IPS-NIHi11 (cell line): ENCODE results near the gene RNF41.
"Not testable (repeated sequence)": the region's sequence is repeated elsewhere in the genome, so short reads cannot be mapped to it uniquely, and the experiment has no call there.

Experiments
- DNase-seq: peaks from one replicate; pipeline ENCODE4 v3.0.0; 2012; ENCODE audit warnings: mixed read lengths, low spot score

Gene RNF41

DNA sequence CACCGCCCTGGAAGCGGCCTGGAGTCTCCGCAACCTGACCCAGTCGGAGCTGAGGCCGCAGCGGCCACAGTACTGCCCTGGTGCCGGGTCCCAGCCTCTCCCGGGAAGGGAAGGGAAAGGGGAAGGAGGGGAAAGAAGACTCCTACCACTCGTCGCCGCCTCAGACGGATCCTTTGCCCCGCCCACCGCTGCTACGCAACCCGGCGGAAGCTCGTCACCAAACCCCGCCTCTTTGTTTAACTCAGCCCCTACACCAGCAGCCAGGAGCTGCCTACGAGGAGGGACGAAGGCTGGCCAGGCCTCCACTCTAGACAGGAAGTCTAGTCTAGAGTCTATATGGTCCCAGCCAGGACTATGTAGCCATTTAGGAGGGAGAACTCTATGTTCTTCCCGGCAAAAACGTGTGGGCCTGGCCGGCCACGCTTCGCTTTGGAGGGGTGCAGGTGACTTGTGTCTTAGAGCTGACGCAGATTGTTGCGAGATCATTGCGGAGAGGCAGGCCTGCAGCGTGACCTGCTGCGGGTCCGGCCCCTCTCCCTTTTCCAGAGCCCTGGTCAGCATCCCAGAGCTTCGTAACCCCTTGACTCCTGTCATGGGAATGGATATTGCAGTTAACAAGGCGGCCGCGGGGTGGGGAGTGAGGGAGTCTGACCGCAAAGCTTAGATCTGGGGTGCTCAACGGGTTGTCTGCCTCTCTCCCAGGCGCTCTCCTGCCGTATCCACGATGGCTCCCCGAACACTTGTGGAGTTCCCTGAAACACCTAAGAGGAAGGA lies at the start of gene RNF41:
TSS of gene RNF41 (minus strand) at position 166 of the 774 bp plus-strand sequence. CDS start 7,875 bp downstream, outside the sequence.
- peak; percentile 96 for DNase-seq

GRCh38 chr12:56271031-56271430 lies 49.3 kb upstream of the RNF41 start:
- DNase-seq = peak; percentile 65

GRCh38 chr12:56267443-56268071 lies 45.8 kb upstream of the RNF41 start:
- DNase-seq = peak; percentile 59

DNA sequence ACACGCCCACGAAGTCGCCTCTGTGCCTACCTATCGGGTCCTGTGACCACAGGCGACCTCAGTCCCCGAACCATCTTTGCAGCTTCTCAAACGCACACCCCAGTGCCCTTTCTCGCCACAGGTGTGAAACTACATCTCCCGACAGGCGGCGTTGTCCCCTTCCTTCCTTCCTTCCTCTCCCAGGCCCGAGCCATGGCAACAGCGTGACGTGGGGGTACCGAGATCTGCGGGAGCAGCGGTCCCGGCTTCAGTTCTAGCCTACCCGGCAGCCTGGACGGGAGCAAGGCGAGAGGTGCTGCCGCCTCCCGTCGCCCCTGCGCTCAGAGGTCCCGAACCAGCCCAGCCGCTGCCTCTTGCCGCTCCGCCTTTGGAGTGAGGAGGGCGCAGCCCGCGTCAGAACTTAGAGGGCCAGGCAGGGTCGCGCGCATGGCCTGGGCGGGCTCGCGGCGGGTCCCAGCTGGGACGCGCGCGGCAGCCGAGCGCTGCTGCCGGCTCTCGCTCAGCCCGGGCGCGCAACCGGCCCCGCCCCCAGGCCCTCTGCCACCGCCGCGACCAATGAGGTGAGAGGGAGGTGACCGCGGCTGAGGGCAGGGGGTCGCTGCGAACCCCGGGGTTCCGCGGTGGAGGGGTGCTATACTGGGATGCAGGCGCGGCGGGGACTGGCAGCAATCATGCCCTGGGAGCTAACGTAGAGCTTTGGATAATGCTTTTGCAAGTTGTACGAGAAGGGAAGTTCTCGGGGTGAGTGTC lies 45.1 kb upstream of the RNF41 start, which contains the start of gene COQ10A:
TSS of gene COQ10A (plus strand) at position 250 of the 750 bp plus-strand sequence. CDS start at position 427, 177 bp downstream.
- peak; percentile 100 for DNase-seq

GRCh38 chr12:56266068-56266692 lies 44.5 kb upstream of the RNF41 start:
- DNase-seq = not testable (repeated sequence)

DNA sequence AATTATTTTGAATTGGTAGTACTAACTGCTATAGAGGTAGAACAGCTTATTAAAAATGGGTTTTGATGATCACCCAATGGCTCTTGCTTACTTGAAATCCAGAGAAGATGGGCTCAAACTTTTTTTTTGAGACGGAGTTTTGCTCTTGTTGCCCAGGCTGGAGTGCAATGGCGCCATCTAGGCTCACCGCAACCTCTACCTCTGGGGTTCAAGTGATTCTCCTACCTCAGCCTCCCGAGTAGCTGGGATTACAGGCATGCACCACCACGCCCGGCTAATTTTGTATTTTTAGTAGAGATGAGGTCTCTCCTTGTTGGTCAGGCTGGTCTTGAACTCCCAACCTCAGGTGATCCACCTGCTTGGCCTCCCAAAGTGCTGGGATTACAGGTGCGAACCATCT lies 41.2 kb upstream of the RNF41 start:
- not testable (repeated sequence) for DNase-seq

DNA sequence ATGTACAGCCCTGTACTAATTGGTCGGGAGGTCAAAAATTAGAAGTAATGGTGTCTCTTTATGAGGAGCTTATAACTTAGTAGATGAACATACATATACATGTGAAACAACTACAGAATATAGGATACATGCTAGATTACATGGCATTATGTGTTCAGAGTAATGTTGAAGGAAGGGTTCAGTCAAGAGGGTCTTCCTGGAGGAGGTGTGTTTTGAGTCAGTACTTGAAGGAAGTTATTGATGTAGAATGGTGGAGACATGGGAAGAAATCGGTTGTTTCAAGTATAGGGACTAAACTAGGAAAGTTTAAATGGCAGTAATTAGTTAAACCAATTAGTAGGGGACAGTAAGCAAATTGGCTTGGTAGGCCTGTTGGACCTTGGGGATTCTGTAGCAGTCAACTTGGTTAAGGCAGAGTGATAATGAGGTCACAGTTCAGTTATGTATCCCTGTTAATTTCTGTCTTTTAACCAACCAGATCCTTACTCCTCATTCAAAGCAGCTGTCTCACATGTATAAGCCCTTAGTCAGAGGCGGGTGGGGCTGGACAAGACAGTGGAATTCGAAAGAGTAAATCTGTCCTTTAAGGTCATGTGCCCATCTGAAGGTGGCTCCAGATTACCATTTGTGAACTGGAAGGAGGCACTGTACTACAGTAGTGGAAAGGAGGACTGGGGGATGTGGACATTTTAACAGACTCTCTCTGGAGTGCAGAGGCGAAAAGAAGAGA lies 39.9 kb upstream of the RNF41 start:
- DNase-seq = no peak

DNA sequence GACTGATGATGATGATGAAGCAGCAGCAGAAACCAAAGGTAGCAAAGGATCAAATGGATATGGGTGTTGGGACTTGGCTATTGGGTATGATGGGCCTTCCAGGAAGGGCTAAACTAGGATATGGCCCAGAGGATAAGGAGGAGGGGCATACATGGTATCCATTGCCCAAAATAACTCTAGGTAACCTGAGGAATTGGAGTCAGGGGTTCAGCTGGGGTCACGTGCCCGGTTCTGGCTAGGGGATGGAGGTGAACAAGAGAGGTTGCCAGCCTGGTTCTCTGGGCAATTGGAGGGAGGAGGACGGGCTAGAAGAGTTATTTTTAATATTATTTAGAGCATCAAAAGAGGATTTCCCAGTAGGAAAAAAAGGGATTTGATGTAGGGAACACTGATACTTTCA lies 39.2 kb upstream of the RNF41 start:
- DNase-seq = no peak

DNA sequence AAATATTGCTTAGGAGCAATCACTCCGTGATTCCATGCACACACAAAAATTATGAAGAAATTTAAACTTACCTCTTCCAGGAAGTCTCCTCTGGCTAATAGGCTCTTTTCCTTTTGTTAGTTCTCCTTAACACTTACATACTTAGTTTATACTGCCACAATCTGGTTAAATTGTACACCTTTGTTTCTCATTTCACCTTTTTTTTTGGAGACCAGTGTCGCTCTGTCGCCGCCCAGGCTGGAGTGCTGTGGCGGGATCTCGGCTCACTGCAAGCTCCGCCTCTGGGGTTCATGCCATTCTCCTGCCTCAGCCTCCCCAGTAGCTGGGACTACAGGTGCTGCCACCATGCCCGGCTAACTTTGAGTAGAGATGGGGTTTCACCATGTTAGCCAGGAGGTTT lies 38.7 kb upstream of the RNF41 start:
- DNase-seq = no peak

GRCh38 chr12:56258820-56259183 lies 37.1 kb upstream of the RNF41 start:
- no peak for DNase-seq

DNA sequence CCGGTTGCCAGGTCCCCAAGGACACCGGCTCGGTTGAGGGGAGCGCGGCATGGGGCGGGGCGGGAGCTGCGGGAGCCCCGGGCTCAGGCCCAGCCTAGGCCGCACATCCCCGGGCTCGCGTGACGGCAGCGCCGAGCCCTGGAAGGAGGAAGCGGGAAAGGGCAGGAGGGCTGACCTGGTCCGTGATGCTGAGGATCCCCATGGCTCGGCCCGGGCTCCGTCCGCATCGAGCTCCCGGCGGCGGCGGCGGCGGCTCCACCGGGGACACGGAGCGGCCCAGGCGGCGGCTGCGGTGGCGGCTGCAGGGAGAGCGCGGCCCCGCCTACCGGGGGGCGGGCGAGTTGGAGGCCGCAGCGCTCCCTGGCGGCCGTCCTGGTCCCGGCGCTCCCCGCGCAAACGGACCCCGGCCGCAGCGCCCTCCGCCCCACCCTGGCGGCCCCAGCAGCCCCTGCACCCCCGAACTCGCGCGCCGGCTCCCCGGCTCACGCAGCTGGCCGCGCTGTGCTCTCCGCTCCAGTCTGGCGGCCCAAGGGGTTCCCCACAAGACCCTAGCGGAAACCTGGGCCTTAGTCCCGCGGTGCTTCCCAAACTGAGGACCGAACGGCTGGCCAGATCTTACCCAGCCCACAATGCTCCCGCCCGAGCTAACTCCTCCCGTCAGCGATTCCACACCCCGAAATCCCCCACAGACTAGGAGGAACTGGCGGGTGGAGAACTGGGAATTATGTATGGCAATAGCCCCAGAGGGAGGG lies 36.5 kb upstream of the RNF41 start, which contains the start of gene ANKRD52:
TSS of gene ANKRD52 (minus strand) at position 317 of the 752 bp plus-strand sequence. CDS start at position 202, 115 bp downstream.
- peak; percentile 98 for DNase-seq

DNA sequence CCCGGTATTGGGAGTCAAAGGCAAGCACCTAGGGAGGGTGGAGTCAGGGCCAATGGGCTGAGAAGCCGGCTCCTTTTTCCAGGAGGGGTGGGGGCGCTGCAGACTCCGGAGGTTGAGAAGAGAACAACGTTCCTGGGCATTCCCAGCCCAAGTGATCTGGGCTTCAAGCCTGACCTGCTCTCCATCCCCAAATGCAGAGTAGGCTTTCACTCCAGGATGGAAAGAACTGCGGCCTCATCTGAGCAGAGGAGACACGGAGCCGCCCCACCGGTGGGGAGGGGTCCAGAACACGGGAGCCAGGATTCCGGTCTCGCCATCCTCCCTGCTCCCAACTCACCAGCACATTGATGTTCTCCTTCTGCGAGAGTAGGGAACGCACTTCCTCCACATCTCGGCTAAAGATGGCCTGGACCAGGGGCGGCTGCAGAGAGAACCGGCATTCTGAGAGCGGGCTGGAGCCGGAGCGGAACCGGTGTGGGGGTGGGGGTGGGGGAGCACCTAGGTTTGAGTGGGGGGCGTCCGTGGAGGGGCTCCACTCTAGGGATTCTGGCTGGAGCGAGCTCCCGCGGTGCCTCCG lies 35.9 kb upstream of the RNF41 start:
- DNase-seq = peak; percentile 89

DNA sequence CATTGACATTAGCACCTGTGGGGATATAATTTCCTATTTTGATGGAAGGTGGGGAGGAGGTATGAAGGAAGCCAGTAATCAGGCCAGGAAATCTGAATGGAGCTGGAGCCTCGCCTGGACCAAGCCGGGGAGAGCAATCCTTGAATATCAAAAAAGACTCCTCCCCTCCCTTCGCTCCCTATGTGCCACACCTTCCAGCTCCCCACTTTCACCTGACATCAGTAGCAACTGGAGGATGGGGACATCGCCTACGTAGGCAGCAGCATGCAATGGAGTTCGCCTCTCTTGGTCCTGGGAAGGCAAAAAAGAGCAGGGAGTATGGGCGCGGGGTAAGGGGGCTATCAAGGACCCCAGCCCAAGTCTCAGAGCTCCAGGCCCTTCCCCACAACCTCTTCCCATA lies 35.3 kb upstream of the RNF41 start:
- DNase-seq = no peak

DNA sequence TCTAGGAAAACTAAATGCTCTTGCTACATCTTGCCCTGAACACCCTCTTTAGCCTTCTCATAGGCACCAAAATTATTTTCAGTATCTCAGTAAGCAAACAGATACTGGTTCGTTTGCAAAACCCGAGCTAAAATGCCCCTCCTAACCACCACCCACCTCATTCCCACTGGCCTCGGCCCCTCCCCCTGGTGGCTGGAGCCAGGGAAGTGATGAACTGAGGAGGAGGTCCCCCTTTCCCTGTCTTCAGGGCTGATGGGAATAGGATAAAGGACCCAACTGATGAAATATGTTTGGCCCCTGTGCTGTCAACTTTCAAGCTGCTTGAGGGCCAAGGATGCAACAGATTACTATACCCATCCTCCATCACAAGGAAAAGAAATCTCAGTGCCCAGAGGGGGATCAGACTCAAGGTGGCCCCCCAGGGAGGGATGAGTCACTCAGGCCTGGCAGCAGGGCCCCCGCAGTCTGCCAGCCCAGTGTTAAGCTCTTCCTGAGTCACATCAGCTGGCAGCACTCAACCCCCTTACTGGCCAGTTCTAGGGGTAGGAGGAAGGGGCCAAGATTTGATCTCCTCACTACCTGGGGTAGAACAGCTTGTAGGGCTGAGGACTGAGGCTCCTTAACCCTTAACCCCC lies 34.7 kb upstream of the RNF41 start:
- peak; percentile 59 for DNase-seq

GRCh38 chr12:56255671-56256070 lies 33.9 kb upstream of the RNF41 start:
- no peak for DNase-seq

GRCh38 chr12:56253091-56253490 lies 31.4 kb upstream of the RNF41 start:
- no peak for DNase-seq

DNA sequence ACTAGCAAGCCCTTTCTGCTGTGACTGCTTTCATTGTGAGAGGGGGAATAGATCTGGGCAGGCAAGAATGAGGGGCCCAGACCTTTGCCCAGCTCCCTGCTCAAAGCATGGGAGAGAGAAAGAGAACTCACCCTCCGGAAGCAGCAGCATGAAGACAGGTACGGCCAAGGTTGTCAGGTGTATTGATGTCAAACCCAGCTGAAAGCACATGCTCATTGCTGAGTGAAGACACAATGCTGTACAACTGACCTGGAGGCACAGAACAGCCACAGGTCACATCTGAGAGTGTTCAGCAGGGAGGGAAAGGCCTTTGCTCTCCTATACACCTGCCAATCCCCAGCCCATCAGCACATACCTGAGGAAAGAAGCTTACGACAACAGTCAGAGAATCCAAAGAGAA lies 30.9 kb upstream of the RNF41 start:
- DNase-seq = no peak

GRCh38 chr12:56248711-56249110 lies 27.0 kb upstream of the RNF41 start:
- no peak for DNase-seq

DNA sequence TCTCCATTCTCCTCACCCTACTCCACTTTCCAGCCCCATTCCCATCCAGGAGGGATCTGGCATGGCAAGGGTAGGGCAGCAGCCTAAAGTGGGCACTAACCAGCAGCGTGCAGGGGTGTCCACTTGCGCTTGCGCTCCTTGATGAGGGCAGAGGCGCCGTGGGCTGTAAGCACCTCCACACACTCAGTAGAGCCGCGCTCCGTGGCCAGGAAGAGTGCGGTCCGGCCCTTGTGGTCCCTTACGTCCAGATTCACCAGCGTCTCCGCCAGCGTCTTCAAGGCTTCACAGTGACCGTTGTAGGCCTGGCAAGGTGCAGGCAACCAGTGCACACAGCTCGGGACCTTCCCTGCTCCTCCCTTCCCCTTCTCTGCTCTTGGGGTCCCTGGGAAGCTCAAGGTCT lies 26.2 kb upstream of the RNF41 start:
- DNase-seq = no peak

- DNase-seq = no peak
Observed at GRCh38 chr12:56244494-56244893, 22.8 kb upstream of the RNF41 start.
